GM23338 (cell line): ENCODE results near the gene RGS21. TPM values are rescaled to one million over a fixed set of nuclear protein-coding genes. Genes with fewer than 3 reads are reported as not detected.

Source experiments
- ATAC-seq: fragments of 200-7000 bp; cut with Tn5 transposase; 3 replicates; pipeline ENCODE4 v1.9.1; 2020
- DNase-seq: peaks from one replicate; pipeline ENCODE4 v3.0.0-alpha.2; 2015; ENCODE audit warnings: low spot score
- H2AFZ ChIP-seq: fragments of 200-600 bp; sonication (generic); 2 replicates; pipeline ENCODE4 v1.8.0; 2016; ENCODE audit warnings: antibody characterized with exemption, mild to moderate bottlenecking, moderate library complexity
- H3F3A ChIP-seq: fragments of 200-600 bp; sonication (generic); replicated peaks from 2 replicates; pipeline ENCODE4 v1.8.0; 2017; ENCODE audit warnings: antibody characterized with exemption, mixed run types, low read depth
- H3K27ac ChIP-seq: fragments of 200-600 bp; sonication (generic); 2 replicates; pipeline ENCODE4 v1.6.1; 2016; ENCODE audit warnings: low read depth
- H3K27me3 ChIP-seq: fragments of 200-600 bp; sonication (generic); 2 replicates; pipeline ENCODE4 v1.8.0; 2016; ENCODE audit warnings: mild to moderate bottlenecking, mixed run types, moderate library complexity; ENCODE audit not compliant: insufficient read depth
- H3K36me3 ChIP-seq: fragments of 200-600 bp; sonication (generic); 2 replicates; pipeline ENCODE4 v1.8.0; 2016; ENCODE audit warnings: mild to moderate bottlenecking; ENCODE audit not compliant: insufficient read depth
- H3K4me1 ChIP-seq: fragments of 200-600 bp; sonication (generic); 2 replicates; pipeline ENCODE4 v1.8.0; 2016; ENCODE audit warnings: mild to moderate bottlenecking, moderate library complexity; ENCODE audit not compliant: insufficient read depth
- H3K4me2 ChIP-seq: fragments of 200-600 bp; sonication (generic); 2 replicates; pipeline ENCODE4 v1.7.1; 2017; ENCODE audit warnings: mixed run types
- H3K4me3 ChIP-seq: fragments of 200-600 bp; sonication (generic); 2 replicates; pipeline ENCODE4 v1.6.1; 2016; ENCODE audit warnings: mixed run types
- H3K79me2 ChIP-seq: fragments of 200-600 bp; sonication (generic); replicated peaks from 2 replicates; pipeline ENCODE4 v1.8.0; 2017; ENCODE audit warnings: mild to moderate bottlenecking; ENCODE audit not compliant: insufficient read depth
- H3K9me2 ChIP-seq: fragments of 200-600 bp; sonication (generic); 2 replicates; pipeline ENCODE4 v1.8.0; 2017; ENCODE audit not compliant: insufficient read depth
- H4K20me1 ChIP-seq: fragments of 200-600 bp; sonication (generic); replicated peaks from 2 replicates; pipeline ENCODE4 v1.8.0; 2017; ENCODE audit warnings: mild to moderate bottlenecking; ENCODE audit not compliant: insufficient read depth
- H3K27ac Mint-ChIP-seq: 2 replicates; pipeline ENCODE4 v1.8.0; 2020; ENCODE audit warnings: inconsistent platforms, mild to moderate bottlenecking, moderate library complexity, mixed read lengths
- H3K27me3 Mint-ChIP-seq: 3 replicates; pipeline ENCODE4 v1.8.0; 2022; ENCODE audit warnings: low read depth, mild to moderate bottlenecking, moderate library complexity, mixed read lengths, inconsistent platforms; ENCODE audit not compliant: insufficient read depth, poor library complexity
- H3K36me3 Mint-ChIP-seq: 3 replicates; pipeline ENCODE4 v1.8.0; 2021; ENCODE audit warnings: low read depth, mild to moderate bottlenecking, inconsistent platforms, moderate library complexity, mixed read lengths
- H3K4me1 Mint-ChIP-seq: 3 replicates; pipeline ENCODE4 v1.8.0; 2020; ENCODE audit warnings: mild to moderate bottlenecking, inconsistent platforms, mixed read lengths
- H3K4me3 Mint-ChIP-seq: 3 replicates; pipeline ENCODE4 v1.8.0; 2021; ENCODE audit warnings: moderate library complexity, mild to moderate bottlenecking, inconsistent platforms, mixed read lengths
- H3K9me3 Mint-ChIP-seq: 3 replicates; pipeline ENCODE4 v1.8.0; 2020; ENCODE audit warnings: moderate library complexity, mild to moderate bottlenecking, inconsistent platforms, mixed read lengths
- CREB1 ChIP-seq: fragments of 250-450 bp; sonication (Bioruptor Pico); IDR thresholded peaks from 2 replicates; pipeline ENCODE4 v1.5.0; 2020; ENCODE audit warnings: low read depth, mild to moderate bottlenecking, moderate library complexity
- EZH2 ChIP-seq: fragments of 200-600 bp; sonication (generic); IDR thresholded peaks from one replicate; pipeline ENCODE4 v1.8.0; 2017; ENCODE audit warnings: antibody characterized with exemption, mild to moderate bottlenecking, low read depth; ENCODE audit not compliant: unreplicated experiment
- EZH2phosphoT487 ChIP-seq: fragments of 200-600 bp; sonication (generic); IDR thresholded peaks from one replicate; pipeline ENCODE4 v1.8.1; 2018; ENCODE audit warnings: antibody characterized with exemption; ENCODE audit not compliant: unreplicated experiment
- JUNB ChIP-seq: IDR thresholded peaks from one replicate; pipeline ENCODE4 v1.6.1; 2016; ENCODE audit warnings: antibody characterized with exemption; ENCODE audit not compliant: unreplicated experiment
- NANOG ChIP-seq: IDR thresholded peaks from 2 replicates; pipeline ENCODE4 v1.6.1; 2016; ENCODE audit warnings: antibody characterized with exemption, borderline replicate concordance
- POLR2AphosphoS5 ChIP-seq: IDR thresholded peaks from 2 replicates; pipeline ENCODE4 v1.6.1; 2016; ENCODE audit warnings: antibody characterized with exemption, low read depth
- STAT1 ChIP-seq: IDR thresholded peaks from one replicate; pipeline ENCODE4 v1.6.1; 2016; ENCODE audit warnings: antibody characterized with exemption; ENCODE audit not compliant: unreplicated experiment
- ZNF331 ChIP-seq: fragments of 250-450 bp; sonication (Bioruptor Pico); IDR thresholded peaks from 2 replicates; pipeline ENCODE4 v1.5.0; 2020; ENCODE audit warnings: low read depth, mild to moderate bottlenecking, moderate library complexity
- polyA plus RNA-seq: library from polyadenylated mRNA; unstranded; fragments of >200 nt; fragmentation: Nextera tagmentation; extraction: Ambion mirVana; gene quantifications from 2 replicates; pipeline ENCODE4 v1.2.1, GENCODE V29; 2016
- total RNA-seq: library from RNA; depleted of rRNA; stranded (reverse); fragments of >200 nt; shearing (Covaris generic); gene quantifications from 2 replicates; pipeline ENCODE4 v1.2.3, GENCODE V29; 2014
- TF ChIP-seq, protein P1 (sequence below): fragments of 250-450 bp; sonication (Bioruptor Pico); IDR thresholded peaks from 2 replicates; pipeline ENCODE4 v1.5.0; 2020; ENCODE audit warnings: mild to moderate bottlenecking, moderate library complexity
- TF ChIP-seq, protein P2 (sequence below): IDR thresholded peaks from one replicate; pipeline ENCODE4 v1.6.1; 2018; ENCODE audit warnings: antibody characterized with exemption; ENCODE audit not compliant: unreplicated experiment
- TF ChIP-seq, protein P3 (sequence below), 2 experiments: fragments of 200-600 bp in 1 of 2; sonication (generic) in 1 of 2; conservative IDR thresholded peaks; 2 replicates each; pipeline versions ENCODE4 v1.5.1 to v1.6.1; 2016 to 2017; ENCODE audit warnings: antibody characterized with exemption in 2 of 2, low read depth in 2 of 2, mild to moderate bottlenecking in 2 of 2, moderate library complexity in 1 of 2

Gene RGS21
- total and polyA plus RNA-seq, 2 experiments from 2014 or later: not detected

DNA sequence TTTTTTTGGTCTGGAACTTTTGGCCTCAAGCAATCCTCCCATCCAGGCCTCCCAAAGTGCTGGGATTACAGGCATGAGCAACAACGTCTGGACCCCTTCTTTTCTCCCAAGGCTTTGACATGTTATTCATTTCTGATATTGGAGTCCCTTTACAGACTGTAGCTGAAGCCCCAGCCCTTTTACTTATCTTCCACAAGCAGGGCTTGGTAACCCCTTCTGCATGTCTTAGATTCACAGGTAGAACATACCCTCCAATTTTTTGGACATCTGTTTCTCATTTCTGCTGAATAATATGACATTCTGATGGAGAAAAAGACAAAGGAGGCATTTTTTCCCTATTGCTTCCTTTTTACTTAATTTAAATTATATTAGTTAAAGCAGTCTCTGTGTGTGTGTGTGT lies 39.2 kb upstream of the RGS21 start:
- TF ChIP-seq CREB1: no peak
- Mint-ChIP-seq H3K4me3 (no peak overlapping the region), H3K9me3 (peaks cover 10% of the 10 kb centered on the region), H3K27ac (no peak overlapping the region), H3K36me3 (0 out of 3 replicates have a peak, but pooled peaks cover 5% of the 10 kb centered on the region), H3K4me1 (no peaks in the 10 kb centered on the region), H3K27me3 (no peaks in the 10 kb centered on the region)
- H3K4me2 ChIP-seq: no peak overlapping the region
- H3K79me2 ChIP-seq: no peaks in the 10 kb centered on the region
- no peaks in the 10 kb centered on the region for H3K36me3 ChIP-seq
- no peak overlapping the region for H3K4me3 ChIP-seq
- H3F3A ChIP-seq: no peaks in the 10 kb centered on the region
- H4K20me1 ChIP-seq: no peaks in the 10 kb centered on the region
- H3K27me3 ChIP-seq: no peaks in the 10 kb centered on the region
- H3K4me1 ChIP-seq: no peaks in the 10 kb centered on the region
- no peak for DNase-seq
- H3K9me2 ChIP-seq: no peaks in the 10 kb centered on the region
- no peak overlapping the region for H2AFZ ChIP-seq
- no peak overlapping the region for H3K27ac ChIP-seq
- no peak for ATAC-seq

DNA sequence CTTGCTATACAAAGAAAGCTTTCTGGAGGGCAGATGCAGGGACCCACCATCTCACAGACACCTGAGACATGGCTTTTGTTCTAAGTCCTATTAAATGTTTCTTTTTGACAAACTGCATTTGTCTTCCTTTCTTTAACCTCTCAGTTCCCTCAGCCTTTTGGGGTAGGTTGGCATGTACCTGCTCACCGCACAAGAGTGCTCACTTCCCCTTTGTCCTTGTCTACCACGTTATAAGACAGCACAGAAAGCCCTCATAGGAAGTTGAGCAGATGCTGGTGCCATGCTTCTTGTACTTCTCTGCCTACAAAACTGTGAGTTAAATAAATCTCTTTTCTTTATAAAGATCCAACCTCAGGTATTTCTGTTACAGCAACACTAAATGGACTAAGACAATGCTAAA lies 31.9 kb upstream of the RGS21 start:
- DNase-seq: no peak
- Histone ChIP-seq H3K9me2 (0 out of 2 replicates have a peak, but pooled peaks cover 3% of the 10 kb centered on the region), H3K79me2 (no peaks in the 10 kb centered on the region), H3F3A (no peaks in the 10 kb centered on the region), H3K27me3 (no peaks in the 10 kb centered on the region), H3K4me1 (no peaks in the 10 kb centered on the region), H3K36me3 (peaks cover 7% of the 10 kb centered on the region; the same call in 1 of the 2 replicates), H2AFZ (no peak overlapping the region), H3K4me2 (no peak overlapping the region), H4K20me1 (no peaks in the 10 kb centered on the region), H3K4me3 (no peak overlapping the region), H3K27ac (no peak overlapping the region)
- H3K36me3 Mint-ChIP-seq: peaks cover 13% of the 10 kb centered on the region; the same call in 1 of the 3 replicates
- no peak overlapping the region for H3K4me3 Mint-ChIP-seq
- ATAC-seq: no peak
- H3K4me1 Mint-ChIP-seq: no peaks in the 10 kb centered on the region
- H3K27ac Mint-ChIP-seq: no peak overlapping the region
- peaks cover 32% of the 10 kb centered on the region for H3K9me3 Mint-ChIP-seq
- H3K27me3 Mint-ChIP-seq: no peaks in the 10 kb centered on the region
- TF ChIP-seq, protein P1, sequence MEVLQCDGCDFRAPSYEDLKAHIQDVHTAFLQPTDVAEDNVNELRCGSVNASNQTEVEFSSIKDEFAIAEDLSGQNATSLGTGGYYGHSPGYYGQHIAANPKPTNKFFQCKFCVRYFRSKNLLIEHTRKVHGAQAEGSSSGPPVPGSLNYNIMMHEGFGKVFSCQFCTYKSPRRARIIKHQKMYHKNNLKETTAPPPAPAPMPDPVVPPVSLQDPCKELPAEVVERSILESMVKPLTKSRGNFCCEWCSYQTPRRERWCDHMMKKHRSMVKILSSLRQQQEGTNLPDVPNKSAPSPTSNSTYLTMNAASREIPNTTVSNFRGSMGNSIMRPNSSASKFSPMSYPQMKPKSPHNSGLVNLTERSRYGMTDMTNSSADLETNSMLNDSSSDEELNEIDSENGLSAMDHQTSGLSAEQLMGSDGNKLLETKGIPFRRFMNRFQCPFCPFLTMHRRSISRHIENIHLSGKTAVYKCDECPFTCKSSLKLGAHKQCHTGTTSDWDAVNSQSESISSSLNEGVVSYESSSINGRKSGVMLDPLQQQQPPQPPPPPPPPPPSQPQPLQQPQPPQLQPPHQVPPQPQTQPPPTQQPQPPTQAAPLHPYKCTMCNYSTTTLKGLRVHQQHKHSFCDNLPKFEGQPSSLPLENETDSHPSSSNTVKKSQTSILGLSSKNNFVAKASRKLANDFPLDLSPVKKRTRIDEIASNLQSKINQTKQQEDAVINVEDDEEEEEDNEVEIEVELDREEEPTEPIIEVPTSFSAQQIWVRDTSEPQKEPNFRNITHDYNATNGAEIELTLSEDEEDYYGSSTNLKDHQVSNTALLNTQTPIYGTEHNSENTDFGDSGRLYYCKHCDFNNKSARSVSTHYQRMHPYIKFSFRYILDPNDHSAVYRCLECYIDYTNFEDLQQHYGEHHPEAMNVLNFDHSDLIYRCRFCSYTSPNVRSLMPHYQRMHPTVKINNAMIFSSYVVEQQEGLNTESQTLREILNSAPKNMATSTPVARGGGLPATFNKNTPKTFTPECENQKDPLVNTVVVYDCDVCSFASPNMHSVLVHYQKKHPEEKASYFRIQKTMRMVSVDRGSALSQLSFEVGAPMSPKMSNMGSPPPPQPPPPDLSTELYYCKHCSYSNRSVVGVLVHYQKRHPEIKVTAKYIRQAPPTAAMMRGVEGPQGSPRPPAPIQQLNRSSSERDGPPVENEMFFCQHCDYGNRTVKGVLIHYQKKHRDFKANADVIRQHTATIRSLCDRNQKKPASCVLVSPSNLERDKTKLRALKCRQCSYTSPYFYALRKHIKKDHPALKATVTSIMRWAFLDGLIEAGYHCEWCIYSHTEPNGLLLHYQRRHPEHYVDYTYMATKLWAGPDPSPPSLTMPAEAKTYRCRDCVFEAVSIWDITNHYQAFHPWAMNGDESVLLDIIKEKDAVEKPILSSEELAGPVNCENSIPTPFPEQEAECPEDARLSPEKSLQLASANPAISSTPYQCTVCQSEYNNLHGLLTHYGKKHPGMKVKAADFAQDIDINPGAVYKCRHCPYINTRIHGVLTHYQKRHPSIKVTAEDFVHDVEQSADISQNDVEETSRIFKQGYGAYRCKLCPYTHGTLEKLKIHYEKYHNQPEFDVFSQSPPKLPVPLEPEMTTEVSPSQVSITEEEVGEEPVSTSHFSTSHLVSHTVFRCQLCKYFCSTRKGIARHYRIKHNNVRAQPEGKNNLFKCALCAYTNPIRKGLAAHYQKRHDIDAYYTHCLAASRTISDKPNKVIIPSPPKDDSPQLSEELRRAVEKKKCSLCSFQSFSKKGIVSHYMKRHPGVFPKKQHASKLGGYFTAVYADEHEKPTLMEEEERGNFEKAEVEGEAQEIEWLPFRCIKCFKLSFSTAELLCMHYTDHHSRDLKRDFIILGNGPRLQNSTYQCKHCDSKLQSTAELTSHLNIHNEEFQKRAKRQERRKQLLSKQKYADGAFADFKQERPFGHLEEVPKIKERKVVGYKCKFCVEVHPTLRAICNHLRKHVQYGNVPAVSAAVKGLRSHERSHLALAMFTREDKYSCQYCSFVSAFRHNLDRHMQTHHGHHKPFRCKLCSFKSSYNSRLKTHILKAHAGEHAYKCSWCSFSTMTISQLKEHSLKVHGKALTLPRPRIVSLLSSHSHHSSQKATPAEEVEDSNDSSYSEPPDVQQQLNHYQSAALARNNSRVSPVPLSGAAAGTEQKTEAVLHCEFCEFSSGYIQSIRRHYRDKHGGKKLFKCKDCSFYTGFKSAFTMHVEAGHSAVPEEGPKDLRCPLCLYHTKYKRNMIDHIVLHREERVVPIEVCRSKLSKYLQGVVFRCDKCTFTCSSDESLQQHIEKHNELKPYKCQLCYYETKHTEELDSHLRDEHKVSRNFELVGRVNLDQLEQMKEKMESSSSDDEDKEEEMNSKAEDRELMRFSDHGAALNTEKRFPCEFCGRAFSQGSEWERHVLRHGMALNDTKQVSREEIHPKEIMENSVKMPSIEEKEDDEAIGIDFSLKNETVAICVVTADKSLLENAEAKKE: no peak
- no peak for TF ChIP-seq EZH2phosphoT487
- TF ChIP-seq EZH2: no peak
- TF ChIP-seq, protein P2, sequence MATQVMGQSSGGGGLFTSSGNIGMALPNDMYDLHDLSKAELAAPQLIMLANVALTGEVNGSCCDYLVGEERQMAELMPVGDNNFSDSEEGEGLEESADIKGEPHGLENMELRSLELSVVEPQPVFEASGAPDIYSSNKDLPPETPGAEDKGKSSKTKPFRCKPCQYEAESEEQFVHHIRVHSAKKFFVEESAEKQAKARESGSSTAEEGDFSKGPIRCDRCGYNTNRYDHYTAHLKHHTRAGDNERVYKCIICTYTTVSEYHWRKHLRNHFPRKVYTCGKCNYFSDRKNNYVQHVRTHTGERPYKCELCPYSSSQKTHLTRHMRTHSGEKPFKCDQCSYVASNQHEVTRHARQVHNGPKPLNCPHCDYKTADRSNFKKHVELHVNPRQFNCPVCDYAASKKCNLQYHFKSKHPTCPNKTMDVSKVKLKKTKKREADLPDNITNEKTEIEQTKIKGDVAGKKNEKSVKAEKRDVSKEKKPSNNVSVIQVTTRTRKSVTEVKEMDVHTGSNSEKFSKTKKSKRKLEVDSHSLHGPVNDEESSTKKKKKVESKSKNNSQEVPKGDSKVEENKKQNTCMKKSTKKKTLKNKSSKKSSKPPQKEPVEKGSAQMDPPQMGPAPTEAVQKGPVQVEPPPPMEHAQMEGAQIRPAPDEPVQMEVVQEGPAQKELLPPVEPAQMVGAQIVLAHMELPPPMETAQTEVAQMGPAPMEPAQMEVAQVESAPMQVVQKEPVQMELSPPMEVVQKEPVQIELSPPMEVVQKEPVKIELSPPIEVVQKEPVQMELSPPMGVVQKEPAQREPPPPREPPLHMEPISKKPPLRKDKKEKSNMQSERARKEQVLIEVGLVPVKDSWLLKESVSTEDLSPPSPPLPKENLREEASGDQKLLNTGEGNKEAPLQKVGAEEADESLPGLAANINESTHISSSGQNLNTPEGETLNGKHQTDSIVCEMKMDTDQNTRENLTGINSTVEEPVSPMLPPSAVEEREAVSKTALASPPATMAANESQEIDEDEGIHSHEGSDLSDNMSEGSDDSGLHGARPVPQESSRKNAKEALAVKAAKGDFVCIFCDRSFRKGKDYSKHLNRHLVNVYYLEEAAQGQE: no peak
- TF ChIP-seq STAT1: no peak
- no peak for TF ChIP-seq CREB1
- TF ChIP-seq POLR2AphosphoS5: no peak
- TF ChIP-seq, protein P3, sequence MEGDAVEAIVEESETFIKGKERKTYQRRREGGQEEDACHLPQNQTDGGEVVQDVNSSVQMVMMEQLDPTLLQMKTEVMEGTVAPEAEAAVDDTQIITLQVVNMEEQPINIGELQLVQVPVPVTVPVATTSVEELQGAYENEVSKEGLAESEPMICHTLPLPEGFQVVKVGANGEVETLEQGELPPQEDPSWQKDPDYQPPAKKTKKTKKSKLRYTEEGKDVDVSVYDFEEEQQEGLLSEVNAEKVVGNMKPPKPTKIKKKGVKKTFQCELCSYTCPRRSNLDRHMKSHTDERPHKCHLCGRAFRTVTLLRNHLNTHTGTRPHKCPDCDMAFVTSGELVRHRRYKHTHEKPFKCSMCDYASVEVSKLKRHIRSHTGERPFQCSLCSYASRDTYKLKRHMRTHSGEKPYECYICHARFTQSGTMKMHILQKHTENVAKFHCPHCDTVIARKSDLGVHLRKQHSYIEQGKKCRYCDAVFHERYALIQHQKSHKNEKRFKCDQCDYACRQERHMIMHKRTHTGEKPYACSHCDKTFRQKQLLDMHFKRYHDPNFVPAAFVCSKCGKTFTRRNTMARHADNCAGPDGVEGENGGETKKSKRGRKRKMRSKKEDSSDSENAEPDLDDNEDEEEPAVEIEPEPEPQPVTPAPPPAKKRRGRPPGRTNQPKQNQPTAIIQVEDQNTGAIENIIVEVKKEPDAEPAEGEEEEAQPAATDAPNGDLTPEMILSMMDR (conservative IDR thresholded peaks at IDR 0.05; ENCODE audit: low read depth in 2 of 2): no peak
- TF ChIP-seq ZNF331 (CRISPR knock-in tag): no peak
- no peak for TF ChIP-seq JUNB
- TF ChIP-seq NANOG: no peak
